Heart right ventricle (tissue), 16 donors: ENCODE results near the gene IQSEC1. TPM values are rescaled to one million over a fixed set of nuclear protein-coding genes. Genes with fewer than 3 reads are reported as not detected.

Experiments used
- ATAC-seq, 8 donors: fragments of 200-7000 bp; cut with Tn5 transposase; one replicate each; pipeline ENCODE4 v1.9.1; 2020; ENCODE audit warnings: mild to moderate bottlenecking in 8 of 8, moderate library complexity in 8 of 8, moderate number of reproducible peaks in 1 of 8
- DNase-seq, 2 donors: peaks; one replicate each; pipeline ENCODE4 v3.0.0-alpha.2; 2020
- H3K27ac ChIP-seq, 10 donors: fragments of 200-600 bp; sonication (generic) in 2 of 10; one replicate each; pipeline versions ENCODE4 v1.5.0 to v1.8.0; 2020 to 2022; ENCODE audit warnings: mild to moderate bottlenecking in 3 of 10
- H3K27me3 ChIP-seq, 7 donors: fragments of 200-600 bp; one replicate each; pipeline ENCODE4 v1.8.0; 2021 to 2022; ENCODE audit warnings: mild to moderate bottlenecking in 2 of 7
- H3K36me3 ChIP-seq, 9 donors: fragments of 200-600 bp; sonication (generic) in 1 of 9; one replicate each; pipeline versions ENCODE4 v1.5.0 to v1.8.0; 2020 to 2022; ENCODE audit warnings: mild to moderate bottlenecking in 2 of 9
- H3K4me1 ChIP-seq, 9 donors: fragments of 200-600 bp; sonication (generic) in 1 of 9; one replicate each; pipeline versions ENCODE4 v1.5.0 to v1.8.0; 2020 to 2022; ENCODE audit warnings: mild to moderate bottlenecking in 4 of 9
- H3K4me3 ChIP-seq, 10 donors: fragments of 200-600 bp; sonication (generic) in 2 of 10; one replicate each; pipeline versions ENCODE4 v1.5.0 to v1.8.0; 2020 to 2022; ENCODE audit warnings: mild to moderate bottlenecking in 7 of 10, moderate library complexity in 2 of 10
- H3K9me3 ChIP-seq, 11 donors: fragments of 200-600 bp in 10 of 11; sonication (generic) in 2 of 11; one replicate each; pipeline versions ENCODE4 v1.5.0 to v1.8.0; 2013 to 2022; ENCODE audit warnings: mild to moderate bottlenecking in 2 of 11, control low read depth in 1 of 11, moderate library complexity in 1 of 11
- CTCF ChIP-seq, 9 donors: fragments of 200-600 bp; sonication (generic) in 2 of 9; IDR thresholded peaks; one replicate each; pipeline versions ENCODE4 v1.5.0 to v1.8.0; 2021 to 2022; ENCODE audit warnings: antibody characterized with exemption in 9 of 9, mild to moderate bottlenecking in 5 of 9, moderate library complexity in 1 of 9
- WGBS, 2 donors: extraction: QIAGEN DNeasy Blood & Tissue Kit; methylation state at CpG; one replicate each; pipeline ENCODE4 v1.1.7; 2013; ENCODE audit warnings: inconsistent platforms in 1 of 2; 5-methylcytosine and 5-hydroxymethylcytosine counted together
- intact Hi-C, 10 donors: fragments of 100-400 bp; cut with DNase I; formaldehyde crosslinking; loops; one replicate each; pipeline versions ENCODE4 v1.11.1 to v1.14.2; 2022
- polyA plus RNA-seq, 2 donors: library from polyadenylated mRNA; stranded (reverse); fragments of 200-250 nt; gene quantifications; one replicate each; pipeline ENCODE4 v1.2.3, GENCODE V29; 2013
- total RNA-seq, 10 donors: library from RNA; stranded (reverse); fragmentation: NEBNext Ultra II Directional in 3 of 10; extraction: Animal tissue kit (Norgen Biotek cat#: 25700) in 3 of 10; gene quantifications; one replicate each; pipeline versions ENCODE4 v1.2.1 to v1.2.4, GENCODE V29; 2021 to 2023
- donor health status: Arrhythmogenic right ventricular cardiomyopathy.
- donor health status: ischemic (EF 13 %, LVEDD 7.1; RV severe dilation, severe dysfunction).
- donor health status: healthy with polysubstance abuse.
- donor health status: DM: no; HTN: yes; CAD: no.
- donor health status: DM: no; HTN: no; CAD: no.
- donor health status: ischemic (EF 25% LVEDD 6.9; RV normal size, moderate dysfunction).
- donor health status: ischemic (EF 25% LVEDD 5.7; RV mildly dilated, moderate dysfunction).
- donor health status: healthy.
- donor health status: DM: yes; HTN: yes; CAD: no.
- donor health status: Ischemic cardiomyopathy.
- donor health status: ischemic (EF 35%, LVEDD 5.7; RV mildly dilated, moderate dysfunction).
- donor health status: nonischemic (EF 11% LVEDD 7.7; RV severe dilation, severe dysfunction).
- donor health status: DM: yes; HTN: yes; CAD: no.
- donor health status: PGD.
- donor health status: ischemic (EF 29% LVEDD 5.4; RV normal size, mild dysfunction).
- donor health status: nonischemic (EF 23%, LVEDD 6.1; RV moderate dilation, normal function).

Gene IQSEC1
- total and polyA plus RNA-seq, 12 donors: 13.1 to 73.9 (median 60.4) TPM

GRCh38 chr3:12907296-12907695 lies 165.9 kb downstream of the IQSEC1 start:
- H3K4me3 ChIP-seq: no peak overlapping the region
- ATAC-seq: no peak
- TF ChIP-seq CTCF (IDR thresholded peaks at IDR 0.05): no peak
- WGBS, 2 donors: 84 to 86% methylated on average over 16 of the region's 16 CpGs
- DNase-seq: no peak
- H3K4me1 ChIP-seq: peaks cover 10 to 55% (median 30%) of the 10 kb centered on the region in 9 donors
- intact Hi-C loops: loop anchor here in 1 of 10 donors (5.0 kb wide), 1 partner anchor 75 kb away; no protein-coding TSS in a partner anchor
- H3K27me3 ChIP-seq: no peaks in the 10 kb centered on the region
- peaks cover 0 to 99% (median 53%) of the 10 kb centered on the region in 9 donors for H3K36me3 ChIP-seq
- no peaks in the 10 kb centered on the region for H3K9me3 ChIP-seq
- H3K27ac ChIP-seq: peak overlapping the region in 4 of 10 donors; percentile 20 to 77 (median 40)

GRCh38 chr3:12906916-12907290 lies 166.3 kb downstream of the IQSEC1 start:
- DNase-seq (no peak), ATAC-seq (no peak)
- Histone ChIP-seq H3K36me3 (peaks cover 0 to 99% (median 51%) of the 10 kb centered on the region in 9 donors), H3K27ac (peak overlapping the region in 5 of 10 donors; percentile 24 to 77 (median 42)), H3K27me3 (no peaks in the 10 kb centered on the region), H3K4me3 (no peak overlapping the region), H3K9me3 (no peaks in the 10 kb centered on the region), H3K4me1 (peaks cover 8 to 53% (median 30%) of the 10 kb centered on the region in 9 donors)
- intact Hi-C loops: loop anchor here in 1 of 10 donors (5.0 kb wide), 1 partner anchor 75 kb away; no protein-coding TSS in a partner anchor
- TF ChIP-seq CTCF (IDR thresholded peaks at IDR 0.05): no peak
- 60 to 70% methylated on average over 5 of the region's 5 CpGs for WGBS, 2 donors

GRCh38 chr3:12906141-12906915 lies 166.9 kb downstream of the IQSEC1 start:
- intact Hi-C loops: loop anchor here in 1 of 10 donors (5.0 kb wide), 1 partner anchor 76 kb away; no protein-coding TSS in a partner anchor
- peaks cover 0 to 99% (median 45%) of the 10 kb centered on the region in 9 donors for H3K36me3 ChIP-seq

More at GRCh38 chr3:12906141-12906915, 166.9 kb downstream of the IQSEC1 start:
- no peak overlapping the region for H3K4me3 ChIP-seq
- DNase-seq: no peak
- peak overlapping the region in 5 of 10 donors; percentile 24 to 77 (median 42) for H3K27ac ChIP-seq
- 67 to 71% methylated on average over 20 of the region's 20 CpGs for WGBS, 2 donors
- no peaks in the 10 kb centered on the region for H3K9me3 ChIP-seq
- no peak for TF ChIP-seq CTCF (IDR thresholded peaks at IDR 0.05)
- peak in 4 of 8 donors; percentile 14 to 39 (median 22) for ATAC-seq
- no peaks in the 10 kb centered on the region for H3K27me3 ChIP-seq
- peaks cover 6 to 56% (median 30%) of the 10 kb centered on the region in 9 donors for H3K4me1 ChIP-seq
